SK-N-SH (cell line): ENCODE data around the gene KCNAB1. TPM values are rescaled to one million over a fixed set of nuclear protein-coding genes. Genes with fewer than 3 reads are reported as not detected.
A peak's percentile ranks its signal among the peaks of the same experiment; 100 is the strongest.

ENCODE experiments used
- CTCF ChIA-PET: fragments of 300-600, 350-600 bp; formaldehyde crosslinking; extraction: SDS; loops from one replicate; lab custom pipeline; 2021; lab: Yijun Ruan, JAX
- POLR2A ChIA-PET: fragments of 350-600 bp; sonication (Branson Sonifier 250); formaldehyde crosslinking; extraction: SDS; loops from one replicate; lab custom pipeline; 2020; ENCODE audit warnings: antibody characterized with exemption, inconsistent platforms; lab: Yijun Ruan, JAX
- DNase-seq: peaks from one replicate; pipeline ENCODE4 v3.0.0; 2012
- H2AFZ ChIP-seq: fragments of 200-600 bp; sonication (generic); 2 replicates; pipeline ENCODE4 v1.8.1; 2016; ENCODE audit warnings: antibody characterized with exemption, mild to moderate bottlenecking, low read depth
- H3F3A ChIP-seq: fragments of 200-600 bp; sonication (generic); replicated peaks from 2 replicates; pipeline ENCODE3; 2016; ENCODE audit warnings: antibody characterized with exemption, mild to moderate bottlenecking; ENCODE audit not compliant: insufficient read depth
- H3K27ac ChIP-seq, 2 experiments: fragments of 200-500 bp in 1 of 2; fragments of 200-600 bp in 1 of 2; sonication (Bioruptor generic) in 1 of 2; sonication (generic), shearing (Covaris generic) in 1 of 2; 2 replicates each; pipeline versions ENCODE4 v1.5.1 to v1.6.1; 2014 to 2016; ENCODE audit warnings: low read depth in 2 of 2, inconsistent platforms in 1 of 2, low read length in 1 of 2, mild to moderate bottlenecking in 1 of 2, mixed read lengths in 1 of 2
- H3K27me3 ChIP-seq: fragments of 200-600 bp; sonication (generic), shearing (Covaris generic); 2 replicates; pipeline ENCODE4 v1.6.1; 2016; ENCODE audit warnings: mixed run types; ENCODE audit not compliant: insufficient read depth
- H3K36me3 ChIP-seq, 2 experiments: fragments of 200-500 bp in 1 of 2; fragments of 200-600 bp in 1 of 2; sonication (Bioruptor generic) in 1 of 2; sonication (generic) in 1 of 2; replicated peaks in 1 of 2; 2 replicates each; pipeline versions ENCODE3 to v1.5.1; 2014 to 2016; ENCODE audit warnings: low read length in 1 of 2, mild to moderate bottlenecking in 1 of 2; ENCODE audit not compliant: insufficient read depth in 2 of 2, control insufficient read depth in 1 of 2
- H3K4me1 ChIP-seq, 2 experiments: fragments of 200-500 bp in 1 of 2; fragments of 200-600 bp in 1 of 2; sonication (Bioruptor generic) in 1 of 2; sonication (generic), shearing (Covaris generic) in 1 of 2; 2 replicates each; pipeline versions ENCODE4 v1.5.1 to v1.6.1; 2014 to 2016; ENCODE audit warnings: low read depth in 1 of 2, low read length in 1 of 2, mixed run types in 1 of 2; ENCODE audit not compliant: insufficient read depth in 2 of 2, control insufficient read depth in 1 of 2
- H3K4me2 ChIP-seq: fragments of 200-600 bp; sonication (generic), shearing (Covaris generic); 2 replicates; pipeline ENCODE4 v1.6.1; 2017; ENCODE audit warnings: mixed run types
- H3K4me3 ChIP-seq, 2 experiments: fragments of 200-500 bp in 1 of 2; fragments of 200-600 bp in 1 of 2; sonication (Bioruptor generic) in 1 of 2; sonication (generic), shearing (Covaris generic) in 1 of 2; 2 replicates each; pipeline versions ENCODE4 v1.5.1 to v1.8.1; 2014 to 2016; ENCODE audit warnings: low read depth in 2 of 2, inconsistent platforms in 1 of 2, low read length in 1 of 2, mild to moderate bottlenecking in 1 of 2, mixed read lengths in 1 of 2, moderate library complexity in 1 of 2
- H3K79me2 ChIP-seq: fragments of 200-600 bp; sonication (generic); 2 replicates; pipeline ENCODE4 v1.8.1; 2017; ENCODE audit warnings: mild to moderate bottlenecking; ENCODE audit not compliant: insufficient read depth
- H3K9ac ChIP-seq: fragments of 200-600 bp; sonication (generic); 2 replicates; pipeline ENCODE4 v1.6.1; 2017; ENCODE audit warnings: mixed run types
- H3K9me2 ChIP-seq: fragments of 200-600 bp; sonication (generic); 2 replicates; pipeline ENCODE4 v1.6.1; 2017; ENCODE audit warnings: mixed run types
- H3K9me3 ChIP-seq: fragments of 200-600 bp; sonication (generic); 2 replicates; pipeline ENCODE4 v1.6.1; 2017; ENCODE audit warnings: mixed run types, mild to moderate bottlenecking, moderate library complexity
- H4K20me1 ChIP-seq: fragments of 200-600 bp; sonication (generic); 2 replicates; pipeline ENCODE4 v1.6.1; 2017; ENCODE audit warnings: mild to moderate bottlenecking, mixed run types; ENCODE audit not compliant: insufficient read depth
- CHD2 ChIP-seq: fragments of 150-350 bp; IDR thresholded peaks from 2 replicates; pipeline ENCODE4 v1.6.1; 2018; ENCODE audit warnings: low read length; ENCODE audit not compliant: partially characterized antibody
- EZH2phosphoT487 ChIP-seq: fragments of 200-600 bp; sonication (generic); IDR thresholded peaks from 2 replicates; pipeline ENCODE4 v1.6.1; 2017; ENCODE audit warnings: low read depth, mixed run types, mild to moderate bottlenecking, antibody characterized with exemption, moderate library complexity, borderline replicate concordance
- GATA2 ChIP-seq: sonication (generic); formaldehyde crosslinking; IDR thresholded peaks from 2 replicates; pipeline ENCODE4 v1.5.0; 2020; ENCODE audit warnings: mild to moderate bottlenecking, missing genetic modification reagents
- IRF3 ChIP-seq: fragments of 150-350 bp; IDR thresholded peaks from 2 replicates; pipeline ENCODE4 v1.6.1; 2016; ENCODE audit warnings: mild to moderate bottlenecking, low read depth, low read length
- JUND ChIP-seq: IDR thresholded peaks from 2 replicates; pipeline ENCODE4 v1.4.0; 2012
- MAX ChIP-seq: IDR thresholded peaks from 2 replicates; pipeline ENCODE4 v1.4.0; 2012; ENCODE audit warnings: low read depth
- MXI1 ChIP-seq: IDR thresholded peaks from 2 replicates; pipeline ENCODE4 v1.6.1; 2012; ENCODE audit warnings: mild to moderate bottlenecking, low read depth, low read length, improper control_type of control experiment
- NRF1 ChIP-seq: IDR thresholded peaks from 2 replicates; pipeline ENCODE4 v1.6.1; 2012; ENCODE audit warnings: low read depth, mild to moderate bottlenecking, low read length
- RCOR1 ChIP-seq: fragments of 150-350 bp; IDR thresholded peaks from 2 replicates; pipeline ENCODE4 v1.6.1; 2017; ENCODE audit warnings: antibody characterized with exemption, low read length
- RXRA ChIP-seq: IDR thresholded peaks from 2 replicates; pipeline ENCODE4 v1.4.0; 2012; ENCODE audit warnings: low read depth, mild to moderate bottlenecking, borderline replicate concordance
- TEAD4 ChIP-seq: IDR thresholded peaks from 2 replicates; pipeline ENCODE4 v1.4.0; 2012; ENCODE audit warnings: mild to moderate bottlenecking, borderline replicate concordance; ENCODE audit not compliant: insufficient read depth
- USF1 ChIP-seq: IDR thresholded peaks from 2 replicates; pipeline ENCODE4 v1.4.0; 2012; ENCODE audit warnings: low read depth, borderline replicate concordance
- WGBS: methylation state at CpG from one replicate; pipeline ENCODE4 v1.1.6; 2017; ENCODE audit warnings: low lambda C conversion rate; 5-methylcytosine and 5-hydroxymethylcytosine counted together
- polyA plus RNA-seq, 3 experiments: library from polyadenylated mRNA; depleted of rRNA; stranded (reverse); fragments of >200 nt; gene quantifications; 2 replicates each; pipeline ENCODE4 v1.2.3, GENCODE V29; 2012
- TF ChIP-seq, protein P1 (sequence below): fragments of 200-600 bp; sonication (generic); IDR thresholded peaks from 2 replicates; pipeline ENCODE4 v1.6.1; 2017; ENCODE audit warnings: antibody characterized with exemption, mild to moderate bottlenecking, moderate library complexity

Gene KCNAB1
- polyA plus RNA-seq, 1 of the 3 experiments (the other 2 are of a cell fraction) = 82.1 TPM

GRCh38 chr3:156258301-156258700 is 137.9 kb downstream of the KCNAB1 start:
- TF ChIP-seq JUND = no peak
- TF ChIP-seq GATA2 = no peak
- TF ChIP-seq IRF3 = no peak
- no peak for TF ChIP-seq EZH2phosphoT487
- TF ChIP-seq TEAD4 = no peak
- TF ChIP-seq MXI1 = no peak
- TF ChIP-seq, protein P1, sequence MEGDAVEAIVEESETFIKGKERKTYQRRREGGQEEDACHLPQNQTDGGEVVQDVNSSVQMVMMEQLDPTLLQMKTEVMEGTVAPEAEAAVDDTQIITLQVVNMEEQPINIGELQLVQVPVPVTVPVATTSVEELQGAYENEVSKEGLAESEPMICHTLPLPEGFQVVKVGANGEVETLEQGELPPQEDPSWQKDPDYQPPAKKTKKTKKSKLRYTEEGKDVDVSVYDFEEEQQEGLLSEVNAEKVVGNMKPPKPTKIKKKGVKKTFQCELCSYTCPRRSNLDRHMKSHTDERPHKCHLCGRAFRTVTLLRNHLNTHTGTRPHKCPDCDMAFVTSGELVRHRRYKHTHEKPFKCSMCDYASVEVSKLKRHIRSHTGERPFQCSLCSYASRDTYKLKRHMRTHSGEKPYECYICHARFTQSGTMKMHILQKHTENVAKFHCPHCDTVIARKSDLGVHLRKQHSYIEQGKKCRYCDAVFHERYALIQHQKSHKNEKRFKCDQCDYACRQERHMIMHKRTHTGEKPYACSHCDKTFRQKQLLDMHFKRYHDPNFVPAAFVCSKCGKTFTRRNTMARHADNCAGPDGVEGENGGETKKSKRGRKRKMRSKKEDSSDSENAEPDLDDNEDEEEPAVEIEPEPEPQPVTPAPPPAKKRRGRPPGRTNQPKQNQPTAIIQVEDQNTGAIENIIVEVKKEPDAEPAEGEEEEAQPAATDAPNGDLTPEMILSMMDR = no peak
- TF ChIP-seq NRF1 = no peak
- Histone ChIP-seq H3K27me3 (no peaks in the 10 kb centered on the region), H3K9me2 (no peaks in the 10 kb centered on the region), H3K4me3 (no peak overlapping the region), H3F3A (no peaks in the 10 kb centered on the region), H2AFZ (no peak overlapping the region), H3K36me3 (no peaks in the 10 kb centered on the region), H3K4me2 (no peak overlapping the region), H4K20me1 (no peaks in the 10 kb centered on the region), H3K4me1 (peaks cover 6 to 9% of the 10 kb centered on the region in 2 experiments; a peak in 2 of 4 replicates), H3K9me3 (peaks cover 8% of the 10 kb centered on the region; the same call in 1 of the 2 replicates), H3K27ac (no peak overlapping the region), H3K9ac (no peak overlapping the region), H3K79me2 (no peaks in the 10 kb centered on the region)
- DNase-seq = no peak
- 41% methylated on average over 2 of the region's 2 CpGs for WGBS
- POLR2A ChIA-PET = no interaction called here
- CTCF ChIA-PET = interaction anchor here (1.0 to 1.5 kb wide), 2 partner anchors 15 to 192 kb away, joined by 3 read pairs; no protein-coding TSS in a partner anchor

DNA sequence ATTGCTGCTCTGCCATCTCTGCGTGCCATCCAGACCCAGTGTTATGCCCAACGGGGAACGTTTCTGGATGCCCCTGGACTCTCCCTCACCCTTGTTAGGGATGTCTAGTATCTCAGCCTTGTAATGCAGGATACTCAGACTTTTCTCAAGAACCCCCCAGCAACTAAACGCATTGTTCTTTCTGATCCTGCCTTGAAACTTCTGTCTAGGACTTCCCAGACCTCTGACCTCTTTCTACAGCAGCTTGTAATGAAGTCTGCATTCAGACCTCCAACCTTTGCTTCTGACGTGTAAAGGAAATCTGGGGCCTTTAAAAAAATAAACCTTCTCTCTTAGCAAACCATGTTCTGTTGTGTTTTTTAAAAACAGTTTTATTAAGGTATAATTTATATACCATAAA is 139.5 kb downstream of the KCNAB1 start:
- CTCF ChIA-PET = interaction anchor here (1.0 to 1.5 kb wide), 2 partner anchors 8 to 13 kb away, joined by 3 read pairs; no protein-coding TSS in a partner anchor
- TF ChIP-seq, protein P1 = no peak
- TF ChIP-seq CHD2 (no peak), EZH2phosphoT487 (no peak), IRF3 (no peak), MAX (no peak), USF1 (no peak), MXI1 (no peak), TEAD4 (no peak), RCOR1 (no peak), RXRA (no peak)

More for the DNA sequence above, 139.5 kb downstream of the KCNAB1 start:
- peaks cover 6 to 9% of the 10 kb centered on the region in 2 experiments; a peak in 2 of 4 replicates for H3K4me1 ChIP-seq
- POLR2A ChIA-PET = no interaction called here
- H3K27me3 ChIP-seq = no peaks in the 10 kb centered on the region
- H3K9me2 ChIP-seq = no peaks in the 10 kb centered on the region
- peaks cover 12% of the 10 kb centered on the region; the same call in 1 of the 2 replicates for H3K9me3 ChIP-seq
- H3K36me3 ChIP-seq = no peaks in the 10 kb centered on the region
- H3K4me3 ChIP-seq = no peak overlapping the region
- no peaks in the 10 kb centered on the region for H3K79me2 ChIP-seq
- peaks cover 3% of the 10 kb centered on the region for H3F3A ChIP-seq
- H2AFZ ChIP-seq = no peak overlapping the region
- DNase-seq = no peak
- H4K20me1 ChIP-seq = no peaks in the 10 kb centered on the region
- H3K9ac ChIP-seq = no peak overlapping the region
- no peak overlapping the region for H3K4me2 ChIP-seq
- WGBS = 88% methylated on average over 5 of the region's 5 CpGs
- peak overlapping the region; percentile 44 to 47; a peak in 3 of 4 replicates for H3K27ac ChIP-seq
